HG03196 (cell line): Measurements from ENCODE around the gene ABCG5.

Experiments used
- ATAC-seq: cut with Tn5 transposase; IDR thresholded peaks from one replicate; pipeline ENCODE4 v1.9.1; 2021; ENCODE audit not compliant: unreplicated experiment

Gene ABCG5

GRCh38 chr2:43842866-43843226 lies 4.2 kb upstream of the ABCG5 start:
- no peak for ATAC-seq

- ATAC-seq = no peak
Measured at GRCh38 chr2:43841949-43842865, 3.6 kb upstream of the ABCG5 start.

GRCh38 chr2:43840965-43841364 lies 2.3 kb upstream of the ABCG5 start:
- ATAC-seq = no peak

- no peak for ATAC-seq
Measured at GRCh38 chr2:43839776-43840564, 1.3 kb upstream of the ABCG5 start.

- ATAC-seq = no peak
Measured at GRCh38 chr2:43837831-43838559, 644 bp downstream of the ABCG5 start.

GRCh38 chr2:43837033-43837432 lies 1.6 kb downstream of the ABCG5 start:
- ATAC-seq = no peak

GRCh38 chr2:43832457-43832856 lies 6.2 kb downstream of the ABCG5 start:
- ATAC-seq = no peak

GRCh38 chr2:43831543-43832294 lies 6.9 kb downstream of the ABCG5 start:
- no peak for ATAC-seq

- no peak for ATAC-seq
Measured at GRCh38 chr2:43826305-43827250, 12.1 kb downstream of the ABCG5 start.

GRCh38 chr2:43825841-43826240 lies 12.8 kb downstream of the ABCG5 start:
- no peak for ATAC-seq

GRCh38 chr2:43824951-43825493 lies 13.6 kb downstream of the ABCG5 start:
- no peak for ATAC-seq

GRCh38 chr2:43824512-43824911 lies 14.1 kb downstream of the ABCG5 start:
- ATAC-seq = no peak

GRCh38 chr2:43823751-43824150 lies 14.9 kb downstream of the ABCG5 start:
- no peak for ATAC-seq

- ATAC-seq = no peak
Measured at GRCh38 chr2:43822839-43823238, 15.8 kb downstream of the ABCG5 start.

GRCh38 chr2:43819491-43820163 lies 19.0 kb downstream of the ABCG5 start:
- ATAC-seq = no peak

GRCh38 chr2:43818761-43819160 lies 19.9 kb downstream of the ABCG5 start:
- ATAC-seq = no peak

GRCh38 chr2:43814711-43815110 lies 23.9 kb downstream of the ABCG5 start:
- no peak for ATAC-seq

- ATAC-seq = no peak
Measured at GRCh38 chr2:43812947-43813346, 25.7 kb downstream of the ABCG5 start.

- no peak for ATAC-seq
Measured at GRCh38 chr2:43812006-43812405, 26.6 kb downstream of the ABCG5 start.
